Hematopoietic multipotent progenitor cell treated with erythropoietin and hydrocortisone succinate and interleukin-3 and kit ligand, for 4 days (in vitro differentiated cells): ENCODE measurements around the gene VIP.
A peak's percentile ranks its signal among the peaks of the same experiment; 100 is the strongest.
"Not testable (repeated sequence)": the region's sequence is repeated elsewhere in the genome, so short reads cannot be mapped to it uniquely, and the experiment has no call there.

Experiments
- DNase-seq: peaks from one replicate; pipeline ENCODE4 v3.0.0-alpha.2; 2015

Gene VIP

GRCh38 chr6:152750694-152751093 is at the start of gene VIP:
TSS of gene VIP (plus strand) at chr6:152750797. CDS start at chr6:152752178, 1,381 bp downstream.
- peak; percentile 67 for DNase-seq

GRCh38 chr6:152701081-152701862 is 49.3 kb upstream of the VIP start:
- DNase-seq = peak; percentile 67

GRCh38 chr6:152701863-152702401 is 48.7 kb upstream of the VIP start:
- no peak for DNase-seq

- not testable (repeated sequence) for DNase-seq
Observed at GRCh38 chr6:152703750-152704149, 46.8 kb upstream of the VIP start.

GRCh38 chr6:152705327-152705726 is 45.3 kb upstream of the VIP start:
- DNase-seq = no peak

GRCh38 chr6:152716322-152716721 is 34.3 kb upstream of the VIP start:
- no peak for DNase-seq

- DNase-seq = no peak
Observed at GRCh38 chr6:152720974-152721373, 29.6 kb upstream of the VIP start.

- no peak for DNase-seq
Observed at GRCh38 chr6:152721956-152722355, 28.6 kb upstream of the VIP start.

- DNase-seq = no peak
Observed at GRCh38 chr6:152723398-152723797, 27.2 kb upstream of the VIP start.

- DNase-seq = no peak
Observed at GRCh38 chr6:152726313-152726712, 24.3 kb upstream of the VIP start.

- peak; percentile 16 for DNase-seq
Observed at GRCh38 chr6:152727507-152727906, 23.1 kb upstream of the VIP start.

- DNase-seq = no peak
Observed at GRCh38 chr6:152734630-152735029, 16.0 kb upstream of the VIP start.

GRCh38 chr6:152736687-152737273 is 13.8 kb upstream of the VIP start:
- DNase-seq = peak; percentile 66

- DNase-seq = no peak
Observed at GRCh38 chr6:152745509-152746171, 5.0 kb upstream of the VIP start.

- DNase-seq = no peak
Observed at GRCh38 chr6:152746172-152746553, 4.4 kb upstream of the VIP start.

GRCh38 chr6:152748843-152749242 is 1.8 kb upstream of the VIP start:
- peak; percentile 44 for DNase-seq

- DNase-seq = no peak
Observed at GRCh38 chr6:152749336-152749735, 1.3 kb upstream of the VIP start.

GRCh38 chr6:152765331-152765730 is 14.7 kb downstream of the VIP start:
- DNase-seq = no peak

GRCh38 chr6:152769159-152769558 is 18.6 kb downstream of the VIP start:
- no peak for DNase-seq

GRCh38 chr6:152769993-152770392 is 19.4 kb downstream of the VIP start:
- no peak for DNase-seq

- no peak for DNase-seq
Observed at GRCh38 chr6:152771061-152771687, 20.6 kb downstream of the VIP start.

- DNase-seq = no peak
Observed at GRCh38 chr6:152775428-152775827, 24.8 kb downstream of the VIP start.

GRCh38 chr6:152776833-152777232 is 26.2 kb downstream of the VIP start:
- DNase-seq = no peak
